ENCODE data around the gene SEMA5B. TPM values are rescaled to one million over a fixed set of nuclear protein-coding genes. Genes with fewer than 3 reads are reported as not detected.

The SEMA5B gene
- total and polyA plus RNA-seq, 8 donors, result 0.52 to 11.0 (median 1.3) TPM

GRCh38 chr3:122911901-122912300 lies 115.7 kb downstream of the SEMA5B start:
- intact Hi-C loops (cut with DNase I), result no loop called here
- no peaks in the 10 kb centered on the region for H3K4me1 ChIP-seq
- H3K4me3 ChIP-seq, result no peak overlapping the region
- WGBS, 2 donors, result 90 to 94% methylated on average over 16 of the region's 16 CpGs
- FAIRE-seq, result no peak
- no peak for DNase-seq
- no peak for ATAC-seq
- no peaks in the 10 kb centered on the region for H3K36me3 ChIP-seq
- peaks cover 0 to 5% (median 0%) of the 10 kb centered on the region in 4 donors for H3K27me3 ChIP-seq
- TF ChIP-seq CTCF (IDR thresholded peaks at IDR 0.05), result no peak
- no peaks in the 10 kb centered on the region for H3K9me3 ChIP-seq
- H3K27ac ChIP-seq, result no peak overlapping the region

DNA sequence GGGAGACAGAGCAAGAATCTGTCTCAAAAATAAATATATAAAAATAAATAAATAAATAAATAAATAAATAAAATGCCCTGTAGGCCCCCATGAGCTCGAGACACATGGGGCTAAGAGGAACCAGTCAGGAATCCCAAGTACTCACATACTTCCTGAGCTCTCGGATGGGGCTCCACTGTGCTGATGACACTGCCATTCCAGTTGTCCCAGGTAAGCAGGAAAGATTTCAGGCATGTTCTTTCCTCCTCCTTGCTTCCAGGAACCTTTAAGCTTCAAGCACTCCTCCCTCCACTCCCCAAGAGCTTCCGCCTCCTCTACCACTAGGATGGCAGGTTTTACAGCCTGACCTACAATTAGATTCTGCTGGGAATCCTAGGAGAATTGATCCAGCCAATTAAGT lies 119.3 kb downstream of the SEMA5B start:
- Histone ChIP-seq H3K27ac (no peak overlapping the region), H3K36me3 (no peaks in the 10 kb centered on the region), H3K9me3 (no peaks in the 10 kb centered on the region), H3K27me3 (peaks cover 0 to 4% (median 0%) of the 10 kb centered on the region in 4 donors), H3K4me3 (no peak overlapping the region), H3K4me1 (no peaks in the 10 kb centered on the region)
- intact Hi-C loops (cut with DNase I), result no loop called here
- no peak for TF ChIP-seq CTCF (IDR thresholded peaks at IDR 0.05)
- DNase-seq (no peak), FAIRE-seq (no peak), ATAC-seq (no peak)
- WGBS, 2 donors, result 85 to 92% methylated on average over 3 of the region's 3 CpGs

DNA sequence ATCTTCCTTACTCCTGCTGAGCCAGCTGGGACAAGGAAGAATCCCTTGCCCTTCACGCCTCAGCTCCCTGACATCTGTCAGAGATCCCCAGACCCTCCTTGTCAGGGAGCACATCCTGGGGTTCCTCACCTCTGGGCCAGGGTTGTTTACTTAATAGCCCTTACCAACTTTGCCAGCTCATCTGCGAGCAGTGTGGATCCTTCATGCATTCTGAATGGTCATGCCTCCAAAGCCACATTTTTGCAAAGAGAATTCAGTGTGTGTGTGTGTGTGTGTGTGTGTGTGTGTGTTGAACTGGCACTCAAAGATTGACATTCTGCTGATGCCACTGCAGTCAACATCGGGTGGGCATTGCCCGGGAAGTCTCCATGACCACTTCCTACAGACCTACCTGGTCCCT lies 120.1 kb downstream of the SEMA5B start:
- Histone ChIP-seq H3K27me3 (no peaks in the 10 kb centered on the region), H3K27ac (no peak overlapping the region), H3K9me3 (no peaks in the 10 kb centered on the region), H3K4me3 (no peak overlapping the region), H3K4me1 (no peaks in the 10 kb centered on the region), H3K36me3 (no peaks in the 10 kb centered on the region)
- no peak for TF ChIP-seq CTCF (IDR thresholded peaks at IDR 0.05)
- 93% methylated on average over 4 of the region's 4 CpGs for WGBS, 2 donors
- ATAC-seq (no peak), DNase-seq (no peak), FAIRE-seq (no peak)
- intact Hi-C loops (cut with DNase I), result no loop called here

DNA sequence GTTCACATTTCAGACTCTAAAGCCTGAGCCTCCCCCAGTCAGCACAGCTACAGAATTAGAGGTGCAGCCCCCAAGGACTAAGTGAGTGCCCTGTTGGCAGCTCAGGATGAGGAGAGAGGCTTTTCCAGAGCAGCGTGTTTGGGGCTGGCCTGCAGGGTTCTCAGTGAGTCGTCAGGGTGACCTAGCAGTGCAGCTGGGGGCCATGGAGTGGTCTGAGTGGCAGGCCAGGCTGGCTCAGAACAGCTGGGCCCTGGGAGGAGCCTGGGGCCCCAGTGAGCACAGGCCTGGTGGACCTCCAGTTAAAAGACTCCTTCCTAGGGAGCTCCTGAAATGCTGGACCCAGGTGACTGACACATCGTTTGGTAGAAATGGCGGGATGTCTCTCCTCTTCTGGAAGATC lies 124.4 kb downstream of the SEMA5B start:
- 57 to 73% methylated on average over 4 of the region's 4 CpGs for WGBS, 2 donors

GRCh38 chr3:122902326-122902725 lies 125.2 kb downstream of the SEMA5B start:
- Histone ChIP-seq H3K4me3 (no peak overlapping the region), H3K36me3 (no peaks in the 10 kb centered on the region), H3K4me1 (no peaks in the 10 kb centered on the region), H3K27me3 (no peaks in the 10 kb centered on the region), H3K9me3 (no peaks in the 10 kb centered on the region), H3K27ac (no peak overlapping the region)
- no peak for DNase-seq
- intact Hi-C loops (cut with DNase I), result no loop called here
- no peak for ATAC-seq
- WGBS, 2 donors, result 66 to 83% methylated on average over 2 of the region's 2 CpGs
- no peak for TF ChIP-seq CTCF (IDR thresholded peaks at IDR 0.05)
- FAIRE-seq, result no peak

More for the DNA sequence above, 124.4 kb downstream of the SEMA5B start:
- intact Hi-C loops (cut with DNase I), result no loop called here
- Histone ChIP-seq H3K4me3 (no peak overlapping the region), H3K36me3 (no peaks in the 10 kb centered on the region), H3K27me3 (no peaks in the 10 kb centered on the region), H3K9me3 (no peaks in the 10 kb centered on the region), H3K27ac (no peak overlapping the region), H3K4me1 (no peaks in the 10 kb centered on the region)
- FAIRE-seq (no peak), DNase-seq (no peak), ATAC-seq (no peak)
- TF ChIP-seq CTCF (IDR thresholded peaks at IDR 0.05), result no peak
